Measurements from ENCODE around the gene CBLB. TPM values are rescaled to one million over a fixed set of nuclear protein-coding genes. Genes with fewer than 3 reads are reported as not detected.

The CBLB gene
- total RNA-seq, 2 donors from 2014 or later = 28.2 to 62.8 TPM

DNA sequence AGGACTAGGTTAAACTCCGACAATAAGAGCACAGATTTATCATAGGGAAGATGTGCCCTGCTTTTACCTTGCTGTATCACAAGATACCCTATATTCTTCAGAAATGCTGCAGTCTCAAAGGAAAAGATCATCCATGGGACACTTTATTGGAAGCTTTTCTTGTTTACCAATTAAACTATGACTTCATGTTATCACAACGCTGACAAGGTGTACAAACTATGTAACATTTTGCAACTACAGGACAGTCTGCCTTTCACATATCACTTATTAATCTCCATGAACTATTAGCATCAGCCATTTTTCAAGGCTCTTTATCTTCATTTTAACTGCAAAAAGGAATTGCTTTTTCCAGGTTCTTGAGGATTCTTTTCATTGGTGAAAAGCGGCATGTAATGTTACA lies 34.0 kb downstream of the CBLB start:
- Histone ChIP-seq H3K27ac (no peak overlapping the region), H3K9me3 (no peaks in the 10 kb centered on the region), H3K4me3 (no peak overlapping the region), H3K27me3 (replicated peaks; ENCODE audit: insufficient read depth) (no peaks in the 10 kb centered on the region), H3K4me1 (replicated peaks) (no peaks in the 10 kb centered on the region), H3K36me3 (no peaks in the 10 kb centered on the region)
- WGBS = 85% methylated on average over 3 of the region's 3 CpGs
- TF ChIP-seq POLR2AphosphoS5 (IDR thresholded peaks at IDR 0.05) (no peak), POLR2A (IDR thresholded peaks at IDR 0.05) (no peak)
- TF ChIP-seq, protein P1, sequence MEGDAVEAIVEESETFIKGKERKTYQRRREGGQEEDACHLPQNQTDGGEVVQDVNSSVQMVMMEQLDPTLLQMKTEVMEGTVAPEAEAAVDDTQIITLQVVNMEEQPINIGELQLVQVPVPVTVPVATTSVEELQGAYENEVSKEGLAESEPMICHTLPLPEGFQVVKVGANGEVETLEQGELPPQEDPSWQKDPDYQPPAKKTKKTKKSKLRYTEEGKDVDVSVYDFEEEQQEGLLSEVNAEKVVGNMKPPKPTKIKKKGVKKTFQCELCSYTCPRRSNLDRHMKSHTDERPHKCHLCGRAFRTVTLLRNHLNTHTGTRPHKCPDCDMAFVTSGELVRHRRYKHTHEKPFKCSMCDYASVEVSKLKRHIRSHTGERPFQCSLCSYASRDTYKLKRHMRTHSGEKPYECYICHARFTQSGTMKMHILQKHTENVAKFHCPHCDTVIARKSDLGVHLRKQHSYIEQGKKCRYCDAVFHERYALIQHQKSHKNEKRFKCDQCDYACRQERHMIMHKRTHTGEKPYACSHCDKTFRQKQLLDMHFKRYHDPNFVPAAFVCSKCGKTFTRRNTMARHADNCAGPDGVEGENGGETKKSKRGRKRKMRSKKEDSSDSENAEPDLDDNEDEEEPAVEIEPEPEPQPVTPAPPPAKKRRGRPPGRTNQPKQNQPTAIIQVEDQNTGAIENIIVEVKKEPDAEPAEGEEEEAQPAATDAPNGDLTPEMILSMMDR (IDR thresholded peaks at IDR 0.05) = no peak
- no peak for DNase-seq (ENCODE audit: low spot score)
- intact Hi-C loops (cut with DNase I) = no loop called here

DNA sequence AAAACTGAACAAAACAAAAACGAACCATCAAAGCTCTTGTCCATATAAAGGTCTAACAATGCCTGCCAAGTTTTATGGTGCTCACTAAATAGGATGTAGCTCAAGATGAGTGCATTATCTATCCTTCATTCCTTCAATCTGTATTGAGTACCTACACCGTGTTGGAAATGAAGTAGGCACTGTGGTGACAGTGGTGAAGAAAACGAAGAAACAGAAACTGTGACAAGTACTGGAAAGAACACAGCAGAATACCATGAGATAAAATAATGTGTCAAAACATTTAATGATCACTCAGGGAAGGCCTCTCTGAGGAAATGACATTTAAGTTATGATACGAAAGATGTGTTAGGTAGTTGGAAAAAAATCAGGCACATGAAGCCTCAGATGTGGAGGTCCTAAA lies 36.2 kb downstream of the CBLB start:
- intact Hi-C loops (cut with DNase I) = no loop called here
- no peaks in the 10 kb centered on the region for H3K4me1 ChIP-seq (replicated peaks)

DNA sequence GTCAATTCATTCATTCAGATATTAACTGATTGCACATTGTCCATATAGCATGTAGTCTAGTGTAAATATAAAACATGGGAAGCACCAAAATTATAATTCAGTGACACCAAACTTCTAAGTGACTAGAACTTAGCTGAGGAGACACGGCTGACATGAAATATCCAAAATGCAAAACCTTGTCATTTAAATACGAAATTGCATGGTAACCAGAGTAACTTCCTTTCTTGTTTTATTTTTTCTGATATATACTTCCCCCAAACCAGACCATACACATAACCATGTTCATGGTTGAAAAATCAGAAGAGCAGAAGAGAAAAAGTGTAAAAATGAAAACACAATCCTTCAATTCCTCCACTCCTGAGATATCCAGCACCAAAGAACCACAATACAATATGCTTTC lies 38.0 kb downstream of the CBLB start:
- TF ChIP-seq POLR2A (IDR thresholded peaks at IDR 0.05) (no peak), POLR2AphosphoS5 (IDR thresholded peaks at IDR 0.05) (no peak)
- TF ChIP-seq, protein P1 (IDR thresholded peaks at IDR 0.05) = no peak
- H3K4me3 ChIP-seq = no peak overlapping the region
- no peak overlapping the region for H3K27ac ChIP-seq
- H3K9me3 ChIP-seq = no peaks in the 10 kb centered on the region
- H3K36me3 ChIP-seq = no peaks in the 10 kb centered on the region
- intact Hi-C loops (cut with DNase I) = no loop called here
- DNase-seq (ENCODE audit: low spot score) = no peak
- H3K27me3 ChIP-seq (replicated peaks; ENCODE audit: insufficient read depth) = no peaks in the 10 kb centered on the region
- H3K4me1 ChIP-seq (replicated peaks) = no peaks in the 10 kb centered on the region
- WGBS = 98% methylated on average over 2 of the region's 2 CpGs

More for the DNA sequence above, 36.2 kb downstream of the CBLB start:
- 66% methylated on average over 4 of the region's 4 CpGs for WGBS
- Histone ChIP-seq H3K27ac (no peak overlapping the region), H3K4me3 (no peak overlapping the region), H3K27me3 (replicated peaks; ENCODE audit: insufficient read depth) (no peaks in the 10 kb centered on the region), H3K36me3 (no peaks in the 10 kb centered on the region), H3K9me3 (no peaks in the 10 kb centered on the region)
- no peak for TF ChIP-seq POLR2A (IDR thresholded peaks at IDR 0.05)
- TF ChIP-seq POLR2AphosphoS5 (IDR thresholded peaks at IDR 0.05) = no peak
- TF ChIP-seq, protein P1 (IDR thresholded peaks at IDR 0.05) = no peak
- no peak for DNase-seq (ENCODE audit: low spot score)

DNA sequence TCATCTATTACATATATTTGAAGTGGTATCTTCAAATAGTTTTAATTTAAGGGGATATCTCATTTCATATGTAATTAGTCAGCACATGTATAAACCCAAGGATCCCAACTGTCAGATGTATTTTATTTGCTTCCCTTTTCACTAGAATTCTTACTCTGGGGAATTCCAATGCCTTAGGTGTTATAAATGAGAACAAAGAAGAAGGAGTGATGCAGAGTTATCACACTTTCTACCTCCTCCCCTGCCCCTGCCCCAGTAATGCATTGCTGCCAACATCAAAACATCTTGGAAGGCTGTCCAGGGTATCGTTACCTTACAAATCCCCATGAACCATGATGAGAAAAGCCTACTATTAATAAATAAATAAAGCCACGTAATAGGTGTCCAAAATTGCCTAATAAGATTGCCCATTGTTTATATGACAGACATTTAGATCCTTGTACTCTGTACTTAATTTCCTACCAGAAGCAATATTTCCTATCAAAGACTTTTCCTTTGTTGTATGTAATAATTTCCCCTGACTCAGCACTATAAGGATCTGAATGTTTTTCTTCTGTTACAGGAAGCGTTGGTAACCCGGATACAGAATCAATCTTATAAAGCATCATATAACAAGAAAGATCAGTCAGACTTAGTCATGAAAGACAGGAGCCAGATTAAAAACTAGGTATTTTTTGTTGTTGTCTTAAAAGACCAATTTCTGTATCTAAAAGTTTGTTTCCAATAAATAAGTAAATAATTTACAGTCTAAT lies 38.8 kb downstream of the CBLB start:
- TF ChIP-seq POLR2A (IDR thresholded peaks at IDR 0.05) (no peak), POLR2AphosphoS5 (IDR thresholded peaks at IDR 0.05) (no peak)
- TF ChIP-seq, protein P1 (IDR thresholded peaks at IDR 0.05) = no peak
- H3K36me3 ChIP-seq = no peaks in the 10 kb centered on the region
- no peaks in the 10 kb centered on the region for H3K4me1 ChIP-seq (replicated peaks)
- no peak overlapping the region for H3K27ac ChIP-seq
- H3K4me3 ChIP-seq = no peak overlapping the region
- 74% methylated on average over 4 of the region's 4 CpGs for WGBS
- no peaks in the 10 kb centered on the region for H3K27me3 ChIP-seq (replicated peaks; ENCODE audit: insufficient read depth)
- no peak for DNase-seq (ENCODE audit: low spot score)
- intact Hi-C loops (cut with DNase I) = no loop called here
- no peaks in the 10 kb centered on the region for H3K9me3 ChIP-seq

DNA sequence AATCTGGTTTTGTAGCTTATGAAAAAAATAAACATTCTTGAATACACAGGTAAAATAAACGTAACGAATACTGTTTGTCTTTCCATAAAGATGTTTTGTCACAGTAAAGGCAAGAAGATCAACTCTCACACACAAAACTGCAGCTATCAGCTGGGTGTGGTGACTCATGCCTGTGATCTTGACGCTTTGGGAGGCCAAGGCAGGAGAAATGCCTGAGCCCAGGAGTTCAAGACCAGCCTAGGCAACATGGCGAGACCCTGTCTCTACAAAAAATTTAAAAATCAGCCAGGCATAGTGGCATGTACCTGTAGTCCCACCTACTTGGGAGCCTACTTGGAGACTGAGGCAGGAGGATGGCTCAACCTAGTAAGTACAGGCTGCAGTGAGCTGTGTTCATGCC lies 39.6 kb downstream of the CBLB start:
- Histone ChIP-seq H3K36me3 (no peaks in the 10 kb centered on the region), H3K27me3 (replicated peaks; ENCODE audit: insufficient read depth) (no peaks in the 10 kb centered on the region), H3K27ac (no peak overlapping the region), H3K9me3 (no peaks in the 10 kb centered on the region), H3K4me1 (replicated peaks) (no peaks in the 10 kb centered on the region), H3K4me3 (no peak overlapping the region)
- peak; percentile 36 for DNase-seq (ENCODE audit: low spot score)
- peak; percentile 65 for TF ChIP-seq POLR2AphosphoS5 (IDR thresholded peaks at IDR 0.05)
- TF ChIP-seq, protein P1 (IDR thresholded peaks at IDR 0.05) = no peak
- WGBS = 66% methylated on average over 4 of the region's 4 CpGs
- intact Hi-C loops (cut with DNase I) = no loop called here

Measured in prostate gland (tissue), 2 donors.